HepG2 (cell line): ENCODE measurements around the gene FBXL7. TPM values are rescaled to one million over a fixed set of nuclear protein-coding genes. Genes with fewer than 3 reads are reported as not detected.

Experiments used
- ATAC-seq: fragments of 200-7000 bp; cut with Tn5 transposase; 3 replicates; pipeline ENCODE4 v1.9.1; 2020; ENCODE audit warnings: mild to moderate bottlenecking, moderate library complexity
- BruUV-seq: library from RNA; stranded (reverse); fragments of 400-500 nt; replicated peaks from 2 replicates; lab custom pipeline; 2021; lab: Mats Ljungman, UMichigan
- CTCF ChIA-PET: fragments of 300-600 bp; formaldehyde crosslinking; extraction: SDS; loops from one replicate; lab custom pipeline; 2021; ENCODE audit warnings: low total read pairs, inconsistent platforms, low intra/inter-chr PET ratio; lab: Yijun Ruan, JAX
- POLR2A ChIA-PET: fragments of 350-600 bp; sonication (Branson Sonifier 250); formaldehyde crosslinking; loops from one replicate; lab custom pipeline; 2020; ENCODE audit warnings: antibody characterized with exemption, inconsistent platforms; lab: Yijun Ruan, JAX
- DNase-seq: peaks from one replicate; pipeline ENCODE4 v3.0.0-alpha.2; 2015; ENCODE audit warnings: low spot score
- FAIRE-seq: peaks from 3 replicates; lab custom pipeline; 2011; peaks lifted over from hg19 to GRCh38; lab: Jason Lieb, UNC
- H2AFZ ChIP-seq: one replicate; pipeline ENCODE4 v1.6.1; 2011; ENCODE audit warnings: low read length, inconsistent platforms
- H3K27ac ChIP-seq: fragments of 300-600 bp; 3 replicates; pipeline ENCODE4 v1.8.0; 2011; ENCODE audit warnings: mixed run types, mild to moderate bottlenecking, mixed read lengths, low read length, inconsistent platforms; ENCODE audit not compliant: insufficient read depth; ENCODE audit errors: extremely low read length
- H3K27me3 ChIP-seq, 2 experiments: fragments of 200-600 bp in 1 of 2; 2 replicates in 1 of 2; 3 replicates in 1 of 2; pipeline versions ENCODE4 v1.6.0 to v1.8.0; 2011; ENCODE audit warnings: low read length in 2 of 2, mild to moderate bottlenecking in 2 of 2, moderate library complexity in 2 of 2, inconsistent platforms in 1 of 2; ENCODE audit not compliant: insufficient read depth in 2 of 2, control insufficient read depth in 1 of 2
- H3K36me3 ChIP-seq, 2 experiments: fragments of 200-600 bp in 1 of 2; replicated peaks in 1 of 2; 2 replicates in 1 of 2; 3 replicates in 1 of 2; pipeline versions ENCODE4 v1.5.1 to v1.8.0; 2011; ENCODE audit warnings: low read length in 2 of 2, inconsistent platforms in 1 of 2; ENCODE audit not compliant: insufficient read depth in 2 of 2, control insufficient read depth in 1 of 2
- H3K4me1 ChIP-seq: 2 replicates; pipeline ENCODE4 v1.5.1; 2012; ENCODE audit warnings: low read length, inconsistent platforms; ENCODE audit not compliant: insufficient read depth
- H3K4me2 ChIP-seq: 2 replicates; pipeline ENCODE4 v1.6.0; 2011; ENCODE audit warnings: low read depth, low read length, inconsistent platforms
- H3K4me3 ChIP-seq, 3 experiments: fragments of 200-600 bp in 1 of 3; sonication (generic), shearing (Covaris generic) in 1 of 3; replicated peaks in 1 of 3; 2 replicates each; pipeline ENCODE4 v1.5.1; 2011 to 2016; ENCODE audit warnings: low read length in 3 of 3, inconsistent platforms in 2 of 3, low read depth in 2 of 3, mild to moderate bottlenecking in 2 of 3, control low read depth in 1 of 3, mixed read lengths in 1 of 3; ENCODE audit not compliant: insufficient read depth in 1 of 3
- H3K79me2 ChIP-seq: one replicate; pipeline ENCODE4 v1.6.1; 2011; ENCODE audit warnings: low read length, inconsistent platforms; ENCODE audit not compliant: insufficient read depth
- H3K9ac ChIP-seq: 2 replicates; pipeline ENCODE4 v1.6.0; 2011; ENCODE audit warnings: mild to moderate bottlenecking, low read depth, low read length, inconsistent platforms; ENCODE audit not compliant: insufficient read depth
- H3K9me3 ChIP-seq: 2 replicates; pipeline ENCODE4 v1.5.1; 2012; ENCODE audit warnings: mild to moderate bottlenecking, low read length
- H4K20me1 ChIP-seq: 2 replicates; pipeline ENCODE4 v1.6.0; 2011; ENCODE audit warnings: inconsistent platforms, mild to moderate bottlenecking, low read length, moderate library complexity; ENCODE audit not compliant: insufficient read depth
- ASH2L ChIP-seq: fragments of 300-600, 200-600 bp; sonication (generic); IDR thresholded peaks from 2 replicates; pipeline ENCODE4 v1.7.0; 2017; ENCODE audit warnings: low read depth, mild to moderate bottlenecking, moderate library complexity, mixed read lengths, low read length; ENCODE audit not compliant: insufficient read length
- CCDC6 ChIP-seq: sonication (generic); formaldehyde crosslinking; IDR thresholded peaks from 2 replicates; pipeline ENCODE4 v1.8.1; 2022; ENCODE audit warnings: mild to moderate bottlenecking, missing genetic modification reagents, moderate library complexity
- CSRNP1 ChIP-seq: sonication (generic); formaldehyde crosslinking; IDR thresholded peaks from 2 replicates; pipeline ENCODE4 v1.8.1; 2023; ENCODE audit warnings: mild to moderate bottlenecking, missing genetic modification reagents
- FOXO1 ChIP-seq: sonication (generic); formaldehyde crosslinking; IDR thresholded peaks from 2 replicates; pipeline ENCODE4 v1.4.0; 2020; ENCODE audit warnings: missing genetic modification reagents
- HBP1 ChIP-seq: IDR thresholded peaks from 2 replicates; pipeline ENCODE4 v1.6.1; 2016; ENCODE audit warnings: low read depth, control low read depth
- MLLT10 ChIP-seq: sonication (generic); formaldehyde crosslinking; IDR thresholded peaks from 2 replicates; pipeline ENCODE4 v1.4.0; 2020; ENCODE audit warnings: missing genetic modification reagents
- RFXANK ChIP-seq: IDR thresholded peaks from 2 replicates; pipeline ENCODE4 v1.6.1; 2016
- SP4 ChIP-seq: sonication (generic); formaldehyde crosslinking; IDR thresholded peaks from 2 replicates; pipeline ENCODE4 v1.8.1; 2023; ENCODE audit warnings: mild to moderate bottlenecking, missing genetic modification reagents
- TOE1 ChIP-seq: sonication (generic); formaldehyde crosslinking; IDR thresholded peaks from 2 replicates; pipeline ENCODE4 v1.4.0; 2020; ENCODE audit warnings: mild to moderate bottlenecking, missing genetic modification reagents
- ZBTB34 ChIP-seq: sonication (generic); formaldehyde crosslinking; IDR thresholded peaks from 2 replicates; pipeline ENCODE4 v1.8.0; 2022; ENCODE audit warnings: mild to moderate bottlenecking, missing genetic modification reagents
- ZNF143 ChIP-seq: sonication (generic); formaldehyde crosslinking; IDR thresholded peaks from 2 replicates; pipeline ENCODE4 v1.4.0; 2020; ENCODE audit warnings: missing genetic modification reagents
- ZNF263 ChIP-seq: sonication (generic); formaldehyde crosslinking; IDR thresholded peaks from 2 replicates; pipeline ENCODE4 v1.4.0; 2020; ENCODE audit warnings: missing genetic modification reagents
- WGBS: methylation state at CpG from one replicate; pipeline ENCODE4 v1.1.6; 2017; ENCODE audit warnings: low lambda C conversion rate; 5-methylcytosine and 5-hydroxymethylcytosine counted together
- in situ Hi-C: cut with HindIII; loops from 2 replicates; pipeline ENCODE4 v1.10.0; 2017; ENCODE audit warnings: low pct_unique_long_range_greater_than_20kb; ENCODE audit not compliant: extremely low pct_ligation_motif_present
- intact Hi-C: fragments of 100-400 bp; cut with micrococcal nuclease; formaldehyde crosslinking; loops from one replicate; pipeline ENCODE4 v1.10.0; 2022; ENCODE audit not compliant: unreplicated experiment
- polyA plus RNA-seq, 8 experiments: library from polyadenylated mRNA; depleted of rRNA in 3 of 8; stranded (reverse) in 7 of 8; unstranded in 1 of 8; fragments of >200 nt; fragmentation: Illumina TruSeq in 4 of 8; extraction: Trizol in 4 of 8; gene quantifications; 2 replicates each; pipeline versions ENCODE4 v1.2.1 to v1.2.3, GENCODE V29; 2011 to 2016; ENCODE audit warnings: low read depth in 4 of 8, missing spikeins in 1 of 8, mixed read lengths in 1 of 8; ENCODE audit not compliant: insufficient read depth in 1 of 8
- total RNA-seq, 5 experiments: library from RNA; depleted of rRNA; stranded (reverse); fragments of >200 nt; fragmentation: Illumina TruSeq; extraction: Trizol; gene quantifications; 2 replicates each; pipeline ENCODE4 v1.2.3, GENCODE V29; 2016; ENCODE audit warnings: low read depth in 1 of 5

The FBXL7 gene
- total and polyA plus RNA-seq, 2 of the 13 experiments (the other 11 are each of a cell fraction or from before 2014, with no cell fraction given), result 0.07 TPM; not detected in 1

- in situ Hi-C loops (no loop called here), intact Hi-C loops (no loop called here)
- 17% methylated on average over 5 of the region's 5 CpGs for WGBS
- ATAC-seq (no peak), DNase-seq (no peak), FAIRE-seq (no peak)
- no peak for TF ChIP-seq ZNF263 (CRISPR knock-in tag)
- no peak for TF ChIP-seq MLLT10 (CRISPR knock-in tag)
- no peak for TF ChIP-seq SP4
- no peak for TF ChIP-seq CCDC6 (CRISPR knock-in tag)
- no peak overlapping the region for H3K9ac ChIP-seq
- H3K27me3 ChIP-seq, result no peaks in the 10 kb centered on the region
- H3K4me2 ChIP-seq, result no peak overlapping the region
- H3K9me3 ChIP-seq, result no peaks in the 10 kb centered on the region
- H3K79me2 ChIP-seq, result no peaks in the 10 kb centered on the region
- no peak overlapping the region for H2AFZ ChIP-seq
- H3K27ac ChIP-seq, result no peak overlapping the region
- ChIA-PET CTCF (no interaction called here), POLR2A (no interaction called here)
- H3K4me3 ChIP-seq, result no peak overlapping the region
- no peaks in the 10 kb centered on the region for H3K36me3 ChIP-seq
- no TSS peak for BruUV-seq
- H3K4me1 ChIP-seq, result no peaks in the 10 kb centered on the region
- no peaks in the 10 kb centered on the region for H4K20me1 ChIP-seq
Measured at GRCh38 chr5:15489571-15490235, 10.3 kb upstream of the FBXL7 start.

- ATAC-seq (no peak), DNase-seq (no peak), FAIRE-seq (no peak)
- Histone ChIP-seq H3K27me3 (no peaks in the 10 kb centered on the region), H3K36me3 (no peaks in the 10 kb centered on the region), H3K79me2 (no peaks in the 10 kb centered on the region), H3K27ac (no peak overlapping the region), H2AFZ (no peak overlapping the region), H3K4me1 (no peaks in the 10 kb centered on the region), H3K9ac (no peak overlapping the region), H3K4me2 (no peak overlapping the region), H4K20me1 (no peaks in the 10 kb centered on the region), H3K4me3 (no peak overlapping the region), H3K9me3 (no peaks in the 10 kb centered on the region)
- BruUV-seq, result no TSS peak
- intact Hi-C loops (no loop called here), in situ Hi-C loops (no loop called here)
- CTCF ChIA-PET, result no interaction called here
- TF ChIP-seq TOE1 (CRISPR knock-in tag), result no peak
- TF ChIP-seq CSRNP1 (CRISPR knock-in tag), result no peak
- no peak for TF ChIP-seq HBP1 (CRISPR knock-in tag)
- TF ChIP-seq ASH2L, result no peak
- no peak for TF ChIP-seq ZBTB34 (CRISPR knock-in tag)
- TF ChIP-seq RFXANK (CRISPR knock-in tag), result no peak
- TF ChIP-seq ZNF143 (CRISPR knock-in tag), result peak; percentile 49
- no peak for TF ChIP-seq FOXO1 (CRISPR knock-in tag)
- 5% methylated on average over 1 of the region's 1 CpG for WGBS
- POLR2A ChIA-PET, result no interaction called here
Measured at GRCh38 chr5:15492545-15492944, 7.4 kb upstream of the FBXL7 start.
